ENCODE results near the gene PSMG4. TPM values are rescaled to one million over a fixed set of nuclear protein-coding genes. Genes with fewer than 3 reads are reported as not detected.
A peak's percentile ranks its signal among the peaks of the same experiment; 100 is the strongest.
"Not testable (repeated sequence)": the region's sequence is repeated elsewhere in the genome, so short reads cannot be mapped to it uniquely, and the experiment has no call there.

Gene PSMG4
- total and polyA plus RNA-seq, 4 donors: 14.0 to 69.7 (median 20.4) TPM

GRCh38 chr6:3237761-3238662 is 20.7 kb upstream of the PSMG4 start:
- Histone ChIP-seq H3K36me3 (ENCODE audit: control insufficient read depth in 4 of 4, insufficient read depth in 4 of 4, low read length in 4 of 4) (no peaks in the 10 kb centered on the region), H3K4me1 (ENCODE audit: control insufficient read depth in 5 of 5, insufficient read depth in 5 of 5, low read length in 5 of 5) (no peaks in the 10 kb centered on the region), H3K9ac (ENCODE audit: insufficient read depth in 1 of 2, low read length in 2 of 2) (no peak overlapping the region), H3K9me3 (ENCODE audit: control insufficient read depth in 4 of 4, insufficient read depth in 3 of 4, low read length in 3 of 4) (peaks cover 0 to 2% (median 0%) of the 10 kb centered on the region in 4 donors), H3K27me3 (ENCODE audit: control insufficient read depth in 3 of 3, insufficient read depth in 3 of 3, low read length in 2 of 3) (peaks cover 2 to 14% (median 5%) of the 10 kb centered on the region in 3 donors), H3K4me3 (no peak overlapping the region), H3K27ac (ENCODE audit: low read depth in 1 of 2, low read length in 1 of 2) (no peak overlapping the region)
- DNase-seq: peak in 2 of 3 donors; percentile 43 to 44
- no peak for TF ChIP-seq CTCF (IDR thresholded peaks at IDR 0.05; ENCODE audit: control extremely low read depth, extremely low read depth)
- WGBS, 2 donors: 71 to 76% methylated on average over 24 of the region's 24 CpGs
- no peak for ATAC-seq (ENCODE audit: insufficient read depth, low FRiP score)

- 85 to 92% methylated on average over 13 of the region's 13 CpGs for WGBS, 2 donors
Measured at GRCh38 chr6:3239110-3239830, 19.5 kb upstream of the PSMG4 start.

GRCh38 chr6:3240595-3240994 is 18.2 kb upstream of the PSMG4 start:
- 79 to 85% methylated on average over 7 of the region's 7 CpGs for WGBS, 2 donors
- Histone ChIP-seq H3K9me3 (ENCODE audit: control insufficient read depth in 4 of 4, insufficient read depth in 3 of 4, low read length in 3 of 4) (no peaks in the 10 kb centered on the region), H3K27ac (ENCODE audit: low read depth in 1 of 2, low read length in 1 of 2) (no peak overlapping the region), H3K9ac (ENCODE audit: insufficient read depth in 1 of 2, low read length in 2 of 2) (no peak overlapping the region), H3K4me1 (ENCODE audit: control insufficient read depth in 5 of 5, insufficient read depth in 5 of 5, low read length in 5 of 5) (no peaks in the 10 kb centered on the region), H3K36me3 (ENCODE audit: control insufficient read depth in 4 of 4, insufficient read depth in 4 of 4, low read length in 4 of 4) (no peaks in the 10 kb centered on the region), H3K4me3 (no peak overlapping the region), H3K27me3 (ENCODE audit: control insufficient read depth in 3 of 3, insufficient read depth in 3 of 3, low read length in 2 of 3) (no peaks in the 10 kb centered on the region)
- ATAC-seq (ENCODE audit: insufficient read depth, low FRiP score): no peak
- no peak for TF ChIP-seq CTCF (IDR thresholded peaks at IDR 0.05; ENCODE audit: control extremely low read depth, extremely low read depth)
- no peak for DNase-seq

More at GRCh38 chr6:3239110-3239830, 19.5 kb upstream of the PSMG4 start:
- ATAC-seq (ENCODE audit: insufficient read depth, low FRiP score): no peak
- Histone ChIP-seq H3K4me3 (no peak overlapping the region), H3K27me3 (ENCODE audit: control insufficient read depth in 3 of 3, insufficient read depth in 3 of 3, low read length in 2 of 3) (peaks cover 0 to 3% (median 0%) of the 10 kb centered on the region in 3 donors), H3K9me3 (ENCODE audit: control insufficient read depth in 4 of 4, insufficient read depth in 3 of 4, low read length in 3 of 4) (no peaks in the 10 kb centered on the region), H3K36me3 (ENCODE audit: control insufficient read depth in 4 of 4, insufficient read depth in 4 of 4, low read length in 4 of 4) (no peaks in the 10 kb centered on the region), H3K9ac (ENCODE audit: insufficient read depth in 1 of 2, low read length in 2 of 2) (no peak overlapping the region), H3K4me1 (ENCODE audit: control insufficient read depth in 5 of 5, insufficient read depth in 5 of 5, low read length in 5 of 5) (no peaks in the 10 kb centered on the region), H3K27ac (ENCODE audit: low read depth in 1 of 2, low read length in 1 of 2) (no peak overlapping the region)
- TF ChIP-seq CTCF (IDR thresholded peaks at IDR 0.05; ENCODE audit: control extremely low read depth, extremely low read depth): no peak
- no peak for DNase-seq

- not testable (repeated sequence) for H3K4me1 ChIP-seq (ENCODE audit: control insufficient read depth in 5 of 5, insufficient read depth in 5 of 5, low read length in 5 of 5); H3K27ac ChIP-seq (ENCODE audit: low read depth in 1 of 2, low read length in 1 of 2); H3K9ac ChIP-seq (ENCODE audit: insufficient read depth in 1 of 2, low read length in 2 of 2); H3K36me3 ChIP-seq (ENCODE audit: control insufficient read depth in 4 of 4, insufficient read depth in 4 of 4, low read length in 4 of 4); ATAC-seq (ENCODE audit: insufficient read depth, low FRiP score); H3K9me3 ChIP-seq (ENCODE audit: control insufficient read depth in 4 of 4, insufficient read depth in 3 of 4, low read length in 3 of 4); H3K4me3 ChIP-seq; H3K27me3 ChIP-seq (ENCODE audit: control insufficient read depth in 3 of 3, insufficient read depth in 3 of 3, low read length in 2 of 3); DNase-seq
- 93 to 100% methylated on average over 4 of the region's 4 CpGs for WGBS, 2 donors
Measured at GRCh38 chr6:3241745-3242144, 17.0 kb upstream of the PSMG4 start.

Measured in lung (tissue), 12 donors.